ENCODE data around the gene LPAR1. TPM values are rescaled to one million over a fixed set of nuclear protein-coding genes. Genes with fewer than 3 reads are reported as not detected.

The LPAR1 gene
- total RNA-seq, 1 experiment from 2014 or later = 11.0 TPM

DNA sequence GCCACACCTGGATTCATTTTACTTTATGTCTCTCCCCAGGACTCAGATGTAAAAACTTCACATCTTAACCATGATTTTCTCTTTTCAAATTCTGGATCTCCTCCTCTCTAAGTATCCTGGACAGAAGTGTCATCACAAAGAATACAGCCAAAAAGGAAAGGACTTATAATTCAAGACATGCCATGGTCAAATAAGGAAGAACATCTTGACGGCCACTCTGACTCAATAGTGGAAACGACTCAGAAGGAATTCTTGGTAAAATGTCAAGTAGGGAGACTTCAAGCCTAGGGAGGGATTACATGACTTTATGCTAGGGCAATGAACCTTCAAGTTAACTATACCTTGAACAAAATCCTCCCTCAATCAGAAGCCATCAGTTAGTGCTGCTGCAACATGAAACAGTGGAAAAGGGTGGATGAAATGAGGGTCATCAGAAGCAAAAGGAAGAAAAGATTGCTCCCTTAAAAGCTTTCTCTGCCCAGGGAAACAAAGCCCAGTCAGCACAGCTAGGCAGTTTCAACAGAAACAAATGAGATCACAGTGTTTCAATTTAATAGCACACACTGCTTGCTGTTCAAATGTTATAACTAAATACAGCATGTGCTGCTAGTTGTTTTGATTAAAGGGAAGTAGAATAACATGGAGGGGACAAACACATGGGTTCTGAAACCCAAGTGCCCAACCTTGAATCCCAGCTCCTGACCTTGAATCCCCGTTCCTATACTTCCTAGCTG, 101.4 kb downstream of the LPAR1 start:
- H3K4me1 ChIP-seq (ENCODE audit: control insufficient read depth, insufficient read depth, low read length) = no peaks in the 10 kb centered on the region
- H3K27me3 ChIP-seq (ENCODE audit: control insufficient read depth, insufficient read depth, low read length) = no peaks in the 10 kb centered on the region
- H3K4me3 ChIP-seq (ENCODE audit: low read depth in 2 of 2, low read length in 2 of 2) = no peak overlapping the region
- ChIA-PET CTCF (no interaction called here), POLR2A (no interaction called here)
- TF ChIP-seq TCF7L2 (IDR thresholded peaks at IDR 0.05; ENCODE audit: low read depth, low read length) (no peak), REST (IDR thresholded peaks at IDR 0.05; ENCODE audit: insufficient read depth in 1 of 2, low read depth in 2 of 2, low read length in 1 of 2) (no peak), SIN3A (IDR thresholded peaks at IDR 0.05; ENCODE audit: borderline replicate concordance, insufficient read depth, low read depth, low read length) (no peak), CTCF (IDR thresholded peaks at IDR 0.05) (no peak), POLR2AphosphoS5 (IDR thresholded peaks at IDR 0.05; ENCODE audit: low read depth, low read length) (no peak)
- in situ Hi-C loops (cut with HindIII; ENCODE audit: low pct_unique_long_range_greater_than_20kb, low sequenced_read_pairs) (no loop called here), intact Hi-C loops (cut with micrococcal nuclease; ENCODE audit: unreplicated experiment) (no loop called here)
- H3K27ac ChIP-seq (ENCODE audit: low read length) = no peak overlapping the region
- no peaks in the 10 kb centered on the region for H3K36me3 ChIP-seq (ENCODE audit: control insufficient read depth, insufficient read depth, low read length)
- no peaks in the 10 kb centered on the region for H3K9me3 ChIP-seq (ENCODE audit: control insufficient read depth, insufficient read depth, low read depth, low read length)
- no TSS peak for BruUV-seq (replicated peaks)
- no peak for ATAC-seq
- no peak for DNase-seq (ENCODE audit: low read depth, low spot score)

GRCh38 chr9:110936237-110936636, 102.0 kb downstream of the LPAR1 start:
- in situ Hi-C loops (cut with HindIII; ENCODE audit: low pct_unique_long_range_greater_than_20kb, low sequenced_read_pairs) = no loop called here
- ChIA-PET POLR2A (no interaction called here), CTCF (no interaction called here)
- Histone ChIP-seq H3K4me1 (ENCODE audit: control insufficient read depth, insufficient read depth, low read length) (no peaks in the 10 kb centered on the region), H3K27me3 (ENCODE audit: control insufficient read depth, insufficient read depth, low read length) (no peaks in the 10 kb centered on the region), H3K36me3 (ENCODE audit: control insufficient read depth, insufficient read depth, low read length) (no peaks in the 10 kb centered on the region), H3K27ac (ENCODE audit: low read length) (no peak overlapping the region), H3K9me3 (ENCODE audit: control insufficient read depth, insufficient read depth, low read depth, low read length) (no peaks in the 10 kb centered on the region), H3K4me3 (ENCODE audit: low read depth in 2 of 2, low read length in 2 of 2) (no peak overlapping the region)
- intact Hi-C loops (cut with micrococcal nuclease; ENCODE audit: unreplicated experiment) = no loop called here
- ATAC-seq = no peak
- no peak for TF ChIP-seq SIN3A (IDR thresholded peaks at IDR 0.05; ENCODE audit: borderline replicate concordance, insufficient read depth, low read depth, low read length)
- TF ChIP-seq TCF7L2 (IDR thresholded peaks at IDR 0.05; ENCODE audit: low read depth, low read length) = no peak
- TF ChIP-seq CTCF (IDR thresholded peaks at IDR 0.05) = no peak
- no peak for TF ChIP-seq POLR2AphosphoS5 (IDR thresholded peaks at IDR 0.05; ENCODE audit: low read depth, low read length)
- TF ChIP-seq REST (IDR thresholded peaks at IDR 0.05; ENCODE audit: insufficient read depth in 1 of 2, low read depth in 2 of 2, low read length in 1 of 2) = no peak
- no peak for DNase-seq (ENCODE audit: low read depth, low spot score)
- BruUV-seq (replicated peaks) = no TSS peak

Measured in Panc1 (cell line).